ENCODE measurements around the gene CATSPER3. TPM values are rescaled to one million over a fixed set of nuclear protein-coding genes. Genes with fewer than 3 reads are reported as not detected.

CATSPER3 gene
- total and polyA plus RNA-seq, 2 donors (not counting 1 experiment from before 2014, with no cell fraction given), result 0.12 to 0.17 TPM

DNA sequence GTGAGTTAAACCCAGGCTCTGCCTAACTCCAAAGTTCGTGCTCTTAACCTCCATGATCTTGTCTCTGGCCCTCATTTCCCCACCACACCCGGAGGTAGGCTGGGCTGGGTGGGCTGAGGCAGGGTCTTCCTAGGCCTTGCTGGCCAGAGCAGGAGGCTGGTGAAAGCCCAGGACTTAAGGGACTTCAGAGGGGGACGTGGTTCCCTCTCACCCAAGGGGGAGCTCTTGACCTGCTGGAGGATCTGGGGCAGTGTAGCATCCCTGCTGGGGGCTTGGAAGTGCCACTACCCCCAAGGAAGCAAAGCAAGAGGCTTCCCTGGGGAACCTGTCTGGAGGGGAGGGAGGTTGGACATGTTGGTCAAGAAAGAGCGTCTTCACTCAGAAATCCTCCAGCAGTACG is 51.6 kb downstream of the CATSPER3 start:
- TF ChIP-seq, protein P1, sequence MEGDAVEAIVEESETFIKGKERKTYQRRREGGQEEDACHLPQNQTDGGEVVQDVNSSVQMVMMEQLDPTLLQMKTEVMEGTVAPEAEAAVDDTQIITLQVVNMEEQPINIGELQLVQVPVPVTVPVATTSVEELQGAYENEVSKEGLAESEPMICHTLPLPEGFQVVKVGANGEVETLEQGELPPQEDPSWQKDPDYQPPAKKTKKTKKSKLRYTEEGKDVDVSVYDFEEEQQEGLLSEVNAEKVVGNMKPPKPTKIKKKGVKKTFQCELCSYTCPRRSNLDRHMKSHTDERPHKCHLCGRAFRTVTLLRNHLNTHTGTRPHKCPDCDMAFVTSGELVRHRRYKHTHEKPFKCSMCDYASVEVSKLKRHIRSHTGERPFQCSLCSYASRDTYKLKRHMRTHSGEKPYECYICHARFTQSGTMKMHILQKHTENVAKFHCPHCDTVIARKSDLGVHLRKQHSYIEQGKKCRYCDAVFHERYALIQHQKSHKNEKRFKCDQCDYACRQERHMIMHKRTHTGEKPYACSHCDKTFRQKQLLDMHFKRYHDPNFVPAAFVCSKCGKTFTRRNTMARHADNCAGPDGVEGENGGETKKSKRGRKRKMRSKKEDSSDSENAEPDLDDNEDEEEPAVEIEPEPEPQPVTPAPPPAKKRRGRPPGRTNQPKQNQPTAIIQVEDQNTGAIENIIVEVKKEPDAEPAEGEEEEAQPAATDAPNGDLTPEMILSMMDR (conservative IDR thresholded peaks at IDR 0.05 in 1 of 2, IDR thresholded peaks at IDR 0.05 in 1 of 2; ENCODE audit: low read depth in 1 of 2, low read length in 2 of 2), result no peak
- no peak for TF ChIP-seq EZH2 (IDR thresholded peaks at IDR 0.05; ENCODE audit: low read length, missing control alignments)
- no peak overlapping the region for H3K27ac ChIP-seq (ENCODE audit: insufficient read depth, low read length)
- no peak overlapping the region for H3K9ac ChIP-seq (ENCODE audit: insufficient read depth, low read length)
- H3K4me1 ChIP-seq (ENCODE audit: control insufficient read depth, extremely low read depth, insufficient read depth, low read length), result no peaks in the 10 kb centered on the region
- no peaks in the 10 kb centered on the region for H3K9me3 ChIP-seq (ENCODE audit: control insufficient read depth, insufficient read depth, low read depth, low read length)
- DNase-seq (ENCODE audit: low read depth in 2 of 2), result no peak
- H3K79me2 ChIP-seq (ENCODE audit: control insufficient read depth, insufficient read depth, low read length), result no peaks in the 10 kb centered on the region
- H4K20me1 ChIP-seq (ENCODE audit: control insufficient read depth, extremely low read depth, insufficient read depth, low read length), result no peaks in the 10 kb centered on the region
- no peaks in the 10 kb centered on the region for H3K27me3 ChIP-seq (ENCODE audit: control insufficient read depth, insufficient read depth, low read length)
- no peaks in the 10 kb centered on the region for H3K36me3 ChIP-seq (ENCODE audit: control insufficient read depth, insufficient read depth, low read length)
- H2AFZ ChIP-seq (ENCODE audit: low read length), result no peak overlapping the region
- no peak overlapping the region for H3K4me3 ChIP-seq (replicated peaks in 1 of 4; ENCODE audit: control extremely low read depth in 1 of 4, insufficient read depth in 1 of 4, low read depth in 3 of 4, low read length in 4 of 4)
- H3K4me2 ChIP-seq (ENCODE audit: extremely low read depth, insufficient read depth, low read length), result no peak overlapping the region

DNA sequence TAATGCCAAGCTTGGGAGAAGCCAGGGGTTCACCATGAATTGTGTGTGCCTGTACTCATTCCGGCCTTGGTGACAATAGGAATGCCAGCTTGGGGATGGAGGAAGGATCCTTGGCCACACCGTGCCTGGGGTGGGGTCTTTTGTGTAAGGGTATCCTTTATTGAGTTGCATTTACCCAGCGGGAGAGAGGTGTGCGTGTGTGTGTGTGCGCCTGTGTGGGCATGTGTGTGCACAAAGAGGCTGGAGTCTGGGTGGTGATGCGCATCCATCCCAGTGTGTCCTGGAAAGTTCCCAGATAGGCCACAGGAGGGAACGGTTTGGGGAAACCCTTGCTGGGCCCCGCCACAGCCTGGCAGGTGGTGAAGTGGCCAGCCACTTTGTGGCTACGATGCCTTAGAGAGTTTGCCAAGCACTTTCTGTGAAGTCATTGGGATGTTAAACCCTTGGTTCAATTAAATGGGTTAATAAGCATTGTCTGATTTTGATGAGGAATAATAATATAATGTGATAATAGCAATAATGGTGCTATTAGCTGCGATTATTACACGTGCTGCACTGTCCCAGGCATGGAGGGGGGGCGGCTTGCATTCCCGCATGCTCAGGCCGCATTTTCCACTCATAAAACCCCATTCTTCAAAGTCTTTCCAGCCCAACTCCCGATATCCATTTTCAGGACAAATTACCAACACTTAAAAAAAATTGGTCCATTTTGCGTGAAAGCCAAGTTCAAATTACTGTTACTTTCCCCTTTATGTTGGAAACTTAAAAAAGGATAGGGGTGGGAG is 52.6 kb downstream of the CATSPER3 start:
- Histone ChIP-seq H3K27me3 (ENCODE audit: control insufficient read depth, insufficient read depth, low read length) (no peaks in the 10 kb centered on the region), H3K9me3 (ENCODE audit: control insufficient read depth, insufficient read depth, low read depth, low read length) (no peaks in the 10 kb centered on the region), H3K36me3 (ENCODE audit: control insufficient read depth, insufficient read depth, low read length) (no peaks in the 10 kb centered on the region), H3K4me2 (ENCODE audit: extremely low read depth, insufficient read depth, low read length) (no peak overlapping the region), H3K4me3 (replicated peaks in 1 of 4; ENCODE audit: control extremely low read depth in 1 of 4, insufficient read depth in 1 of 4, low read depth in 3 of 4, low read length in 4 of 4) (no peak overlapping the region), H3K4me1 (ENCODE audit: control insufficient read depth, extremely low read depth, insufficient read depth, low read length) (no peaks in the 10 kb centered on the region), H4K20me1 (ENCODE audit: control insufficient read depth, extremely low read depth, insufficient read depth, low read length) (no peaks in the 10 kb centered on the region), H3K27ac (ENCODE audit: insufficient read depth, low read length) (no peak overlapping the region), H2AFZ (ENCODE audit: low read length) (no peak overlapping the region), H3K9ac (ENCODE audit: insufficient read depth, low read length) (no peak overlapping the region), H3K79me2 (ENCODE audit: control insufficient read depth, insufficient read depth, low read length) (no peaks in the 10 kb centered on the region)
- DNase-seq (ENCODE audit: low read depth in 2 of 2), result no peak
- TF ChIP-seq, protein P1 (conservative IDR thresholded peaks at IDR 0.05 in 1 of 2, IDR thresholded peaks at IDR 0.05 in 1 of 2; ENCODE audit: low read depth in 1 of 2, low read length in 2 of 2), result no peak

DNA sequence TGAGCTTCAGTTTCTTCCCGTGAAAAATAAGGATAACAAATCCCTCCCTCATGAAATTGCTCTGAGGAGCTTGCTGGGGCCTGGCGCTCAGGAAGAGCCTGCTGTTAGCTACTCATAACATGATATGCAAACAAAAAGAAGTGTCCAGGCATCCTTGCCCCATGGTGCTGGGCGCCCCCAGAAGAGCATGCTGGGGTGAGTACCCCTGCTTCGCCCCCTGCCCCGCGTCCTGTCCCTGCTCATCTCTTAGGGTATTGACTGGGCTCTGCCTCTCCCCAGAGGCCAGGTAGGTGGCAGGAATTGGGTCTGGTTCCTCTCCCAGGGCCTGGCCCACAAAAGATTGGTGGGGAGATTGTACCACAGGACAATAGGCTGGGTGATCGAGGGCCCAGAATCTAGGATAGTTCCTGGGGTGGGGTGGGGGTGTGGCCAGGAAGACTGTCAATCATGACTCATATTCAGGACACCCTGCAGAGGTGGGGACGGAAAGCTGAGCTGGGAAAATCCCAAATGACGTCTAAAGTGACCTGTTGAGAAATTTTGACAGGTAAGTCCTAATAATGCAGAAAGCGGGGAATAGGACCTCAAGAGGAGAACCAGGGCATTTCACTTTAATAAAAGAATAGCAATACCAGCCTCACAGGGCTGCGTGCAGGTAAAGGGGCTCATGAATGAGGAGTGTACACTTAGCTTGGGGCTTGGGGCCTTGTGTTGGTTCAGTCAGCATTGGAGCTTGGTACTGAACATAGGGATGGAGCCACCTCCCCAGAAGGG is 57.4 kb downstream of the CATSPER3 start:
- Histone ChIP-seq H3K9me3 (ENCODE audit: control insufficient read depth, insufficient read depth, low read depth, low read length) (no peaks in the 10 kb centered on the region), H3K4me3 (replicated peaks in 1 of 4; ENCODE audit: control extremely low read depth in 1 of 4, insufficient read depth in 1 of 4, low read depth in 3 of 4, low read length in 4 of 4) (no peak overlapping the region), H3K36me3 (ENCODE audit: control insufficient read depth, insufficient read depth, low read length) (no peaks in the 10 kb centered on the region), H3K4me1 (ENCODE audit: control insufficient read depth, extremely low read depth, insufficient read depth, low read length) (no peaks in the 10 kb centered on the region), H3K27me3 (ENCODE audit: control insufficient read depth, insufficient read depth, low read length) (peaks cover 22% of the 10 kb centered on the region), H3K4me2 (ENCODE audit: extremely low read depth, insufficient read depth, low read length) (no peak overlapping the region), H3K27ac (ENCODE audit: insufficient read depth, low read length) (no peak overlapping the region), H4K20me1 (ENCODE audit: control insufficient read depth, extremely low read depth, insufficient read depth, low read length) (no peaks in the 10 kb centered on the region), H3K79me2 (ENCODE audit: control insufficient read depth, insufficient read depth, low read length) (no peaks in the 10 kb centered on the region), H2AFZ (ENCODE audit: low read length) (no peak overlapping the region), H3K9ac (ENCODE audit: insufficient read depth, low read length) (no peak overlapping the region)
- TF ChIP-seq, protein P1 (conservative IDR thresholded peaks at IDR 0.05 in 1 of 2, IDR thresholded peaks at IDR 0.05 in 1 of 2; ENCODE audit: low read depth in 1 of 2, low read length in 2 of 2), result no peak
- TF ChIP-seq EZH2 (IDR thresholded peaks at IDR 0.05; ENCODE audit: low read length, missing control alignments), result no peak
- DNase-seq (ENCODE audit: low read depth in 2 of 2), result no peak

Data from fibroblast of lung (primary cell).